H9 (cell line): ENCODE results near the gene NOX1. TPM values are rescaled to one million over a fixed set of nuclear protein-coding genes. Genes with fewer than 3 reads are reported as not detected.

Experiments used
- DNase-seq: peaks from one replicate; pipeline ENCODE4 v3.0.0-alpha.2; 2017
- H2AFZ ChIP-seq: one replicate; pipeline ENCODE4 v1.6.1; 2013; ENCODE audit warnings: mild to moderate bottlenecking, low read length, control low read depth, moderate library complexity
- H2AK5ac ChIP-seq: 2 replicates; pipeline ENCODE4 v1.6.1; 2013; ENCODE audit warnings: low read length, control low read depth, mixed read lengths; ENCODE audit not compliant: insufficient read length
- H2BK120ac ChIP-seq: one replicate; pipeline ENCODE4 v1.6.1; 2013; ENCODE audit warnings: low read depth, mild to moderate bottlenecking, low read length, control low read depth, inconsistent platforms; ENCODE audit not compliant: poor library complexity, severe bottlenecking
- H2BK12ac ChIP-seq: 2 replicates; pipeline ENCODE4 v1.6.1; 2013; ENCODE audit warnings: low read length, control low read depth, mixed read lengths, low read depth; ENCODE audit not compliant: insufficient read length
- H2BK15ac ChIP-seq: 2 replicates; pipeline ENCODE4 v1.6.1; 2013; ENCODE audit warnings: low read depth, low read length, control low read depth
- H2BK20ac ChIP-seq: one replicate; pipeline ENCODE4 v1.6.1; 2013; ENCODE audit warnings: low read depth, mild to moderate bottlenecking, low read length, control low read depth, inconsistent platforms; ENCODE audit not compliant: poor library complexity, severe bottlenecking
- H2BK5ac ChIP-seq: 2 replicates; pipeline ENCODE4 v1.6.1; 2013; ENCODE audit warnings: low read length, control low read depth, mixed read lengths; ENCODE audit not compliant: insufficient read length
- H3K14ac ChIP-seq: 2 replicates; pipeline ENCODE4 v1.6.1; 2013; ENCODE audit warnings: low read length, control low read depth; ENCODE audit not compliant: insufficient read depth
- H3K18ac ChIP-seq: 2 replicates; pipeline ENCODE4 v1.6.1; 2013; ENCODE audit warnings: low read depth, mild to moderate bottlenecking, mixed read lengths, low read length, control low read depth; ENCODE audit not compliant: insufficient read length
- H3K23ac ChIP-seq: 2 replicates; pipeline ENCODE4 v1.6.1; 2013; ENCODE audit warnings: low read length, control low read depth, mixed read lengths, low read depth; ENCODE audit not compliant: insufficient read length
- H3K23me2 ChIP-seq: 2 replicates; pipeline ENCODE4 v1.6.1; 2013; ENCODE audit warnings: low read depth, mild to moderate bottlenecking, mixed read lengths, low read length, control low read depth; ENCODE audit not compliant: insufficient read length, poor library complexity, severe bottlenecking
- H3K27ac ChIP-seq: 2 replicates; pipeline ENCODE4 v1.5.1; 2013; ENCODE audit warnings: low read length, control low read depth, mixed read lengths, low read depth; ENCODE audit not compliant: insufficient read length
- H3K27me3 ChIP-seq: 2 replicates; pipeline ENCODE4 v1.6.1; 2013; ENCODE audit warnings: low read length, control low read depth, inconsistent platforms; ENCODE audit not compliant: insufficient read depth
- H3K4ac ChIP-seq: 2 replicates; pipeline ENCODE4 v1.6.1; 2013; ENCODE audit warnings: low read depth, mild to moderate bottlenecking, control low read depth, inconsistent platforms, low read length, moderate library complexity
- H3K4me1 ChIP-seq: 2 replicates; pipeline ENCODE4 v1.6.1; 2013; ENCODE audit warnings: low read length, control low read depth, inconsistent platforms; ENCODE audit not compliant: insufficient read depth
- H3K4me2 ChIP-seq: 2 replicates; pipeline ENCODE4 v1.6.1; 2013; ENCODE audit warnings: low read length, control low read depth, mixed read lengths; ENCODE audit not compliant: insufficient read length, insufficient read depth
- H3K56ac ChIP-seq: 2 replicates; pipeline ENCODE4 v1.6.1; 2013; ENCODE audit warnings: low read depth, mild to moderate bottlenecking, mixed read lengths, low read length, control low read depth; ENCODE audit not compliant: insufficient read length
- H3K79me1 ChIP-seq: 2 replicates; pipeline ENCODE4 v1.6.1; 2013; ENCODE audit warnings: low read depth, mild to moderate bottlenecking, moderate library complexity, low read length, control low read depth, inconsistent platforms; ENCODE audit not compliant: insufficient read depth, poor library complexity, severe bottlenecking
- H3K79me2 ChIP-seq: 2 replicates; pipeline ENCODE4 v1.6.1; 2013; ENCODE audit warnings: low read length, control low read depth, inconsistent platforms; ENCODE audit not compliant: insufficient read depth
- H3K9ac ChIP-seq: 2 replicates; pipeline ENCODE4 v1.6.1; 2013; ENCODE audit warnings: low read length, control low read depth, mixed read lengths; ENCODE audit not compliant: insufficient read length; ENCODE audit errors: extremely low read depth
- H3K9me3 ChIP-seq: one replicate; pipeline ENCODE4 v1.6.1; 2013; ENCODE audit warnings: low read depth, low read length, inconsistent platforms; ENCODE audit not compliant: control insufficient read depth
- H3T11ph ChIP-seq: one replicate; pipeline ENCODE4 v1.6.1; 2013; ENCODE audit warnings: mild to moderate bottlenecking, low read length, control low read depth, inconsistent platforms
- H4K20me1 ChIP-seq: one replicate; pipeline ENCODE4 v1.6.1; 2013; ENCODE audit not compliant: control insufficient read depth, insufficient read length, insufficient read depth
- H4K5ac ChIP-seq: 2 replicates; pipeline ENCODE4 v1.6.1; 2013; ENCODE audit warnings: low read depth, mild to moderate bottlenecking, mixed read lengths, low read length, control low read depth; ENCODE audit not compliant: insufficient read length
- H4K8ac ChIP-seq: replicated peaks from 2 replicates; pipeline ENCODE4 v1.6.1; 2013; ENCODE audit warnings: low read length, control low read depth, mixed read lengths, low read depth; ENCODE audit not compliant: insufficient read length
- H4K91ac ChIP-seq: 2 replicates; pipeline ENCODE4 v1.6.1; 2013; ENCODE audit warnings: low read depth, mild to moderate bottlenecking, moderate library complexity, mixed read lengths, low read length, control low read depth; ENCODE audit not compliant: insufficient read length
- H3K27ac Mint-ChIP-seq, 3 experiments: 2 replicates in 2 of 3; 3 replicates in 1 of 3; pipeline ENCODE4 v1.8.0; 2020 to 2021; ENCODE audit warnings: mixed read lengths in 3 of 3, mild to moderate bottlenecking in 1 of 3, moderate library complexity in 1 of 3
- H3K27me3 Mint-ChIP-seq: 2 replicates; pipeline ENCODE4 v1.8.0; 2021; ENCODE audit warnings: low read depth, mild to moderate bottlenecking, moderate library complexity, mixed read lengths
- H3K36me3 Mint-ChIP-seq, 3 experiments: 2 replicates in 2 of 3; 3 replicates in 1 of 3; pipeline ENCODE4 v1.8.0; 2020 to 2021; ENCODE audit warnings: low read depth in 3 of 3, mixed read lengths in 3 of 3; ENCODE audit not compliant: insufficient read depth in 1 of 3
- H3K4me1 Mint-ChIP-seq, 2 experiments: 2 replicates each; pipeline ENCODE4 v1.8.0; 2020; ENCODE audit warnings: mixed read lengths in 2 of 2
- H3K4me3 Mint-ChIP-seq, 2 experiments: 2 replicates in 1 of 2; 3 replicates in 1 of 2; pipeline ENCODE4 v1.8.0; 2020 to 2021; ENCODE audit warnings: mild to moderate bottlenecking in 2 of 2, mixed read lengths in 2 of 2, moderate library complexity in 1 of 2
- H3K9me3 Mint-ChIP-seq, 2 experiments: 2 replicates in 1 of 2; 3 replicates in 1 of 2; pipeline ENCODE4 v1.8.0; 2020; ENCODE audit warnings: mild to moderate bottlenecking in 2 of 2, mixed read lengths in 2 of 2, moderate library complexity in 1 of 2
- WGBS: extraction: QIAGEN DNeasy Blood & Tissue Kit; methylation state at CpG from one replicate; pipeline ENCODE4 v1.1.7; 2013; ENCODE audit warnings: missing lambda C conversion rate, low lambda C conversion rate, mixed read lengths; ENCODE audit not compliant: insufficient read length; ENCODE audit errors: extremely low coverage; 5-methylcytosine and 5-hydroxymethylcytosine counted together
- total RNA-seq: library from RNA; stranded (reverse); gene quantifications from 2 replicates; pipeline ENCODE4 v1.2.1, GENCODE V29; 2021
- TF ChIP-seq, protein P1 (sequence below): fragments of 200-600 bp; sonication (generic); conservative IDR thresholded peaks from 3 replicates; pipeline ENCODE4 v1.8.0; 2021; ENCODE audit warnings: antibody characterized with exemption, mild to moderate bottlenecking

Gene NOX1
- total RNA-seq, 1 experiment from 2014 or later: not detected

- Histone ChIP-seq H4K8ac (no peak overlapping the region), H3K56ac (no peak overlapping the region), H2AK5ac (no peak overlapping the region), H3K18ac (no peak overlapping the region), H4K5ac (no peak overlapping the region), H4K20me1 (no peaks in the 10 kb centered on the region), H3K9me3 (peaks cover 41% of the 10 kb centered on the region), H2BK12ac (no peak overlapping the region), H3K27ac (no peak overlapping the region), H3K9ac (no peak overlapping the region), H3K4ac (no peak overlapping the region), H2BK5ac (no peak overlapping the region), H3K23ac (no peak overlapping the region), H3K27me3 (no peaks in the 10 kb centered on the region; the same call in 1 of the 2 replicates), H2AFZ (no peak overlapping the region), H3K4me1 (no peaks in the 10 kb centered on the region), H2BK20ac (no peak overlapping the region), H3K23me2 (no peaks in the 10 kb centered on the region), H3K14ac (no peak overlapping the region), H4K91ac (no peak overlapping the region), H2BK15ac (no peak overlapping the region), H3K79me1 (no peaks in the 10 kb centered on the region), H3T11ph (no peak overlapping the region), H2BK120ac (no peak overlapping the region), H3K79me2 (no peaks in the 10 kb centered on the region), H3K4me2 (no peak overlapping the region)
- Mint-ChIP-seq H3K9me3 (peaks cover 59 to 68% of the 10 kb centered on the region in 2 experiments), H3K27ac (no peak overlapping the region), H3K4me1 (peaks cover 12% of the 10 kb centered on the region in 2 experiments), H3K27me3 (peaks cover 42% of the 10 kb centered on the region), H3K4me3 (no peak overlapping the region), H3K36me3 (peaks cover 4 to 5% (median 4%) of the 10 kb centered on the region in 3 experiments)
- no peak for DNase-seq
- TF ChIP-seq, protein P1, sequence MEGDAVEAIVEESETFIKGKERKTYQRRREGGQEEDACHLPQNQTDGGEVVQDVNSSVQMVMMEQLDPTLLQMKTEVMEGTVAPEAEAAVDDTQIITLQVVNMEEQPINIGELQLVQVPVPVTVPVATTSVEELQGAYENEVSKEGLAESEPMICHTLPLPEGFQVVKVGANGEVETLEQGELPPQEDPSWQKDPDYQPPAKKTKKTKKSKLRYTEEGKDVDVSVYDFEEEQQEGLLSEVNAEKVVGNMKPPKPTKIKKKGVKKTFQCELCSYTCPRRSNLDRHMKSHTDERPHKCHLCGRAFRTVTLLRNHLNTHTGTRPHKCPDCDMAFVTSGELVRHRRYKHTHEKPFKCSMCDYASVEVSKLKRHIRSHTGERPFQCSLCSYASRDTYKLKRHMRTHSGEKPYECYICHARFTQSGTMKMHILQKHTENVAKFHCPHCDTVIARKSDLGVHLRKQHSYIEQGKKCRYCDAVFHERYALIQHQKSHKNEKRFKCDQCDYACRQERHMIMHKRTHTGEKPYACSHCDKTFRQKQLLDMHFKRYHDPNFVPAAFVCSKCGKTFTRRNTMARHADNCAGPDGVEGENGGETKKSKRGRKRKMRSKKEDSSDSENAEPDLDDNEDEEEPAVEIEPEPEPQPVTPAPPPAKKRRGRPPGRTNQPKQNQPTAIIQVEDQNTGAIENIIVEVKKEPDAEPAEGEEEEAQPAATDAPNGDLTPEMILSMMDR: no peak
- no CpG with 5 or more reads among the region's 2 CpGs for WGBS
Measured at GRCh38 chrX:100817340-100817739, 56.8 kb downstream of the NOX1 start.
